Hepatic stellate cell (primary cell): ENCODE data around the gene ARHGAP25.

Source experiments
- DNase-seq: peaks from one replicate; pipeline ENCODE4 v3.0.0; 2011; ENCODE audit warnings: low spot score

Gene ARHGAP25

GRCh38 chr2:68720665-68721064, 13.9 kb upstream of the ARHGAP25 start:
- DNase-seq, result no peak

GRCh38 chr2:68721482-68722101, 13.0 kb upstream of the ARHGAP25 start:
- no peak for DNase-seq

GRCh38 chr2:68722712-68723111, 11.9 kb upstream of the ARHGAP25 start:
- DNase-seq, result no peak

- DNase-seq, result no peak
Measured at GRCh38 chr2:68723181-68723580, 11.4 kb upstream of the ARHGAP25 start.

- DNase-seq, result no peak
Measured at GRCh38 chr2:68726100-68726499, 8.5 kb upstream of the ARHGAP25 start.

- no peak for DNase-seq
Measured at GRCh38 chr2:68726608-68727367, 7.8 kb upstream of the ARHGAP25 start.

GRCh38 chr2:68727683-68728375, 6.8 kb upstream of the ARHGAP25 start:
- peak; percentile 43 for DNase-seq

- peak; percentile 16 for DNase-seq
Measured at GRCh38 chr2:68730828-68731227, 3.8 kb upstream of the ARHGAP25 start.

- DNase-seq, result no peak
Measured at GRCh38 chr2:68732036-68732932, 2.3 kb upstream of the ARHGAP25 start.

- no peak for DNase-seq
Measured at GRCh38 chr2:68733365-68733764, 1.2 kb upstream of the ARHGAP25 start.

- no peak for DNase-seq
Measured at GRCh38 chr2:68734176-68734575, 435 bp upstream of the ARHGAP25 start.

- DNase-seq, result no peak
Measured at GRCh38 chr2:68736086-68736485, 1.5 kb downstream of the ARHGAP25 start.

- no peak for DNase-seq
Measured at GRCh38 chr2:68737711-68738110, 3.1 kb downstream of the ARHGAP25 start.

- no peak for DNase-seq
Measured at GRCh38 chr2:68738906-68739594, 4.4 kb downstream of the ARHGAP25 start.

GRCh38 chr2:68739595-68740399, 5.2 kb downstream of the ARHGAP25 start:
- no peak for DNase-seq

GRCh38 chr2:68740400-68740914, 5.8 kb downstream of the ARHGAP25 start:
- DNase-seq, result peak; percentile 16

- no peak for DNase-seq
Measured at GRCh38 chr2:68741238-68741637, 6.6 kb downstream of the ARHGAP25 start.

- DNase-seq, result no peak
Measured at GRCh38 chr2:68741805-68742306, 7.2 kb downstream of the ARHGAP25 start.

- DNase-seq, result no peak
Measured at GRCh38 chr2:68742626-68743415, 8.2 kb downstream of the ARHGAP25 start.
